ENCODE measurements around the gene HNF1A.
A peak's percentile ranks its signal among the peaks of the same experiment; 100 is the strongest.

The HNF1A gene

DNA sequence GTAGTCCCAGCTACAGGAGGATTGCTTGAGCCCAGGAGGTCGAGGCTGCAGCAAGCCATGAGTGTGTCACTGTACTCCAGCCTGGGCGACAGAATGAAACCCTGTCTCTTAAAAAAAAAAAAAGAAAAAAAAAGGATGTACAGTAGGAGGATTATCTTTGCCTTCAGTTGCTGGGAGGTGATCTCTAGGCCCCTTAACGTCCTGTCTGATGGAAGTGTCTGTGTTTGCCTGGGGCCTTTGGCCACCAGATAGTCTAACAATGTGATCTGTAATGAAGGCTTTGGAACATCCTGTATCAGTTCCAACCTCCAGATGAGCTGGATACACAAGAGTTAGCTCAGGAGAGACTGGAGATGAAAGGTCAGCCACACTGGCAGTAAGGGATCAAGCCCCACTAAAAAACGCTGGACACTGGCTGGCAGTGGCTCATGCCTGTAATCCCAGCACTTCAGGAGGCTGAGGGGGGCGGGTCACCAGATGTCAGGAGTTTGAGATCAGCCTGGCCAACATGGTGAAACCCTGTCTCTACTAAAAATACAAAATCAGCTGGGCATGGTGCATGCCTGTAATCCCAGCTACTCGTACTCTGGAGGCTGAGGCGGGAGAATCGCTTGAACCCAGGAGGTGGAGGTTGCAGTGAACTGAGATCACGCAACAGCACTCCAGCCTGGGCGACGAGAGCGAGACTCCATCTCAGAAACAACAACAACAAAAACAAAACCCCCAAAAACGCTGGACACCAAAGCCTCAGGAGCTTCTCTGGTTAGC, 19.0 kb upstream of the HNF1A start:
- no peak for FAIRE-seq
- no peak for DNase-seq (ENCODE audit: low spot score)

GRCh38 chr12:120960657-120961056, 17.7 kb upstream of the HNF1A start:
- DNase-seq (ENCODE audit: low spot score) (peak; percentile 70), FAIRE-seq (peak; percentile 85)

- FAIRE-seq = peak; percentile 12
Observed at GRCh38 chr12:120961604-120962531, 16.5 kb upstream of the HNF1A start.

GRCh38 chr12:120962532-120963020, 15.8 kb upstream of the HNF1A start:
- DNase-seq (ENCODE audit: low spot score) = peak; percentile 60
- FAIRE-seq = peak; percentile 23

More at GRCh38 chr12:120961604-120962531, 16.5 kb upstream of the HNF1A start:
- no peak for DNase-seq (ENCODE audit: low spot score)

DNA sequence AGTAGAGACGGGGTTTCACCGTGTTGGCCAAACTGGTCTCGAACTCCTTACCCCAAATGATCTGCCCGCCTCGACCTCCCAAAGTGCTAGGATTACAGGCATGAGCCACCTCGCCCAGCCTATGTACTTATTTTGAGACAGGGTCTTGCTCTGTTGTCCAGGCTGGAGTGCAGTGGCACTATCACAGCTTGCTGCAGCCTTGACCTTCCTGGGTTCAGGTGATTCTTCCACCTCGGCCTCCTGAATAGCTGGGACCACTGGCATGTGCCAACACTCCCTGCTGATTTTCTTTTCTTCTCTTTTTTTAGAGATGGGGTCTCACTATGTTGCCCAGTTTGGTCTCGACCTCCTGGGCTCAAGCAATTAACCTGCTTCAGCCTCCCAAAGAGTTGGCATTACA, 14.0 kb upstream of the HNF1A start:
- DNase-seq (ENCODE audit: low spot score) = no peak
- no peak for FAIRE-seq

- DNase-seq (ENCODE audit: low spot score) (no peak), FAIRE-seq (no peak)
Observed at GRCh38 chr12:120965534-120966091, 12.7 kb upstream of the HNF1A start.

GRCh38 chr12:120970310-120970709, 8.0 kb upstream of the HNF1A start:
- DNase-seq (ENCODE audit: low spot score) (no peak), FAIRE-seq (no peak)

- FAIRE-seq = peak; percentile 75
Observed at GRCh38 chr12:120971299-120972180, 6.8 kb upstream of the HNF1A start.

DNA sequence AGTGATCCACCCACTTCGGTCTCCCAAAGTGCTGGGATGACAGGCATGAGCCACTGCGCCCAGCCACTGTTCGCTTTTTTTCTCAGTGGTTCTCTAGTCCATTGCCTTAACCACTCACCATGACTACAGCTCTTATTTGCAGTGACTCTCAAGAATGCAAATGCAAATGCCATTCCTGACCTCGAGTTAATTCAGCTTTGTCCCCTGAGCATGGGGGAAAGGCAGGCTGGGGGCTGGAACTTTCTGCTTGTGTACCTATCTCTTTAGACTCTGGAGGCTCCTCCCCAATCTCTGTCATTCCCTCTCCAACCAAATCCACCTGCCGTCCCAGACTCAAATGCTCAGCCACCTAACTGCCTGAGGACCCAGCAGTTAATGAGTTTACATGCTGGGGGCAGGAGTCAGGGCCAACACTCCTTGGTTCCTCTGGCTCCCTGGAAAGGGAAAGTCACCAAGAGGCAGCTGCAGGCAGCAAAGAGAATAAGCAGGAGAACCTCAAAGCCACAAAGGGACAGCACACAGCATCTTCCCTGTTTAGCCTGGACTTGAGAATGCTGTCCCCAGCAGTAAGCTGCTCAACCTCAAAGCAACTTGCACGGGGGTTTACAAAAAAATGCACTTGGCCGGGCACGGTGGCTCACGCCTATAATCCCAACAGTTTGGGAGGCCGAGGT, 5.3 kb upstream of the HNF1A start:
- no peak for DNase-seq (ENCODE audit: low spot score)
- no peak for FAIRE-seq

More at GRCh38 chr12:120971299-120972180, 6.8 kb upstream of the HNF1A start:
- peak; percentile 49 for DNase-seq (ENCODE audit: low spot score)

DNA sequence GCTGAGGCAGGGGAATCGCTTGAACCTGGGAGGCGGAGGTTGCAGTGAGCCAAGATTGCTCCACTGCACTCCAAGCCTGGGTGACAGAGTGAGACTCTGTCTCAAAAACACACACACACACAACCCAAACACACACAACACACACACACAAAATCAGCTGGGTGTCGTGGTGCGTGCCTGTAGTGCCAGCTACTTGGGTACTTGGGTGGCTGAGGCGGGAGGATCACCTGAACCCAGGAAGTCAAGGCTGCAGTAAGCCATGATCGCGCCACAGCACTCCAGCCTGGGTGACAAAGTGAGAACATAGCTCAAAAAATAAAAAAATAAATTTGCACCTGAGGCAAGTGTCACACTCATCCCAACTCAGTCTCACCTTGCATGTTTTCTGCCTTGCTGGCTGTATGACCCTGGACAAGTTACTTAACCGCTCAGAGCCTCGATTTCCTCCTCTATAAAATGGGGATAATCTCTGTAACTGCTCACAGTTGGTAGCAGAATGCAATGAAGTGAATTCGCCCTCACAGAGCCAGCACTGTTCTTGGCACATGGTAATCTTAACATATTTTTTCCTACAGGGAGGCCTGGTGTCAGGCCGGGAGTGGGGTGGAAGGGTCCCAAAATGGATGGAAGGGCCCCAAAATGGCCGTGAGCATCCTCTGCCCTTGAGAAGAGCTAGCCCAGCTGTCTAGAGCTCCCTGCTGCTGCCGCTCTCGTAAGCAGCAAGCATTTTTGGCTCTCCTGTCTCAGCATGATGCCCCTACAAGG, 630 bp upstream of the HNF1A start:
- FAIRE-seq (no peak), DNase-seq (ENCODE audit: low spot score) (no peak)

GRCh38 chr12:120979220-120979861, 998 bp downstream of the HNF1A start:
- FAIRE-seq = no peak
- DNase-seq (ENCODE audit: low spot score) = no peak

- DNase-seq (ENCODE audit: low spot score) (no peak), FAIRE-seq (no peak)
Observed at GRCh38 chr12:120979862-120980696, 1.7 kb downstream of the HNF1A start.

DNA sequence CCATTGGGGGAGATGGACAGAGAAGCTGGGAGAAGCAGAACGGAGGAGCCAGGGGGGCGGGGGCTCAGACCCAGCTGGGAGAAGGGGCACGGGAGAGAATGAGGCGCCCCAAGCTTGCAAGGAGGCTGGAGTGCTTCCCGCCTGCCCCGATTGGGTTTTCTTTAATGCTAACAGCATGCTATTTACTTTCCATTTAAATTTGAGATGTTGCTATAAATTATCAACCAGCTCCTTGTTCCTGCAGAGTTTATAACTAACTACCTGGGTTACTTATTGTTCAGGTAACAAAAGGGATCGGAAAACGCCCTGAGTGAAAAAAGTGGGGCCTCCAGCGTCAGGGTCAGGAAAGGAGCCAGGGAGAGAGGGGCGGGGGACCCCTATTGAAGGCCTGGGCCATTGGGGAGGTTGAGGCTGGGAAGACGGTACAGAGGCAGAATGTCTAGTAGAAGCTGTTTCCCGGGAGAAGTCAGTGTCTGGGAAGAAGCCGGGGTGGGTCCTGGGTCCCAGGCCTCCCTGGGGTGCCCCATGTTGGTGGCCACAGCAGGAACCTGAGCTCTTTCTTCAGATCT, 2.5 kb downstream of the HNF1A start:
- FAIRE-seq (no peak), DNase-seq (ENCODE audit: low spot score) (no peak)

- DNase-seq (ENCODE audit: low spot score) (no peak), FAIRE-seq (no peak)
Observed at GRCh38 chr12:120981407-120981941, 3.1 kb downstream of the HNF1A start.

GRCh38 chr12:120982659-120983058, 4.3 kb downstream of the HNF1A start:
- FAIRE-seq (no peak), DNase-seq (ENCODE audit: low spot score) (no peak)

DNA sequence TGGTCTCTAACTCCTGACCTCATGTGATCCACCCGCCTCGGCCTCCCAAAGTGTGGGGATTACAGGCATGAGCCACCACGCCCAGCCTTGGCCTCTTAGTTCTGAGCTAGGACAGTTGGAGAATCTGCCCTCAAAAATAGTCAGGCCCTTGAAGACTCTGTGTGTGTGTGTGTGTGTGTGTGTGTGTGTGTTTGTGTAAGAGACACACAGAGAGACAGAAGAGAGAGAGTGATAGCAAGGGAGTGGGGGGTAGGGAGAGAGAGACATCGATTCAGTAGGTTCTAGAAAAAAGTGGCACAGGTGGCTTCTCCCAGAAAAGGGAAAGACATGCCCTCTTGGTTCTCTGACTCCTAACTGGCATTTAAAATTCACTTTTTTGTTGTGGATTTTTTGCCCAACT, 5.4 kb downstream of the HNF1A start:
- DNase-seq (ENCODE audit: low spot score) (no peak), FAIRE-seq (no peak)

DNA sequence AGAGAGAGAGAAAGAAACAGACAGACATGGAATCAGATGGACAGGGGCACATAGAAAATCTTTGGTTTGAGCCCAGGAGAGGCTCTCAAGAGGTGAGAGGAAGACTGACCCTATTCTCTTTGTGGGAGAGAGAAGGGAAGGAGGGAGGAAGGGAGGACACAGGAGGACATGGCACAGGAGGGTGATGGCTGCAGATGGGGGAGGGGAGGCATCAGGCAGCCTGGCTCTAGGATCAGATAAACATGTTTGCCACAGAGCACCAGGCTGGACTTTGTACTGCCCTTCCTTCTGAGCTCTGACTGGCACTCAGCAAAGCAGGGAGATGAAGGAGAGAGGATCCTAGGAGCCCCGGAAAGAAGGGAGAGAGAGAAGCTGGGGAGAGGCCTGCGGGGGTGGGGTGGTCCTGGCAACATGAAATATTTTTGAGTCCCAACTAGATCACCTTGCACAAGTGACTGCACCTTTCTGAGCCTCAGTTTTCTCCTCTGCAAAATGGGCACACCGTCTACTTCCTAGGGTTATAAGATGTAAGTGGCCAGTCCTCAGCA, 6.1 kb downstream of the HNF1A start:
- FAIRE-seq (no peak), DNase-seq (ENCODE audit: low spot score) (no peak)

All from RCC 7860 (cell line).